Gastroesophageal sphincter (tissue), 4 donors: ENCODE measurements around the gene P2RX7. TPM values are rescaled to one million over a fixed set of nuclear protein-coding genes. Genes with fewer than 3 reads are reported as not detected.

Experiments
- ATAC-seq: fragments of 150-250 bp; one replicate; pipeline ENCODE4 v1.9.1; 2016; ENCODE audit warnings: mild to moderate bottlenecking, moderate library complexity
- H3K27ac ChIP-seq, 4 donors: fragments of 200-600 bp; sonication (generic) in 3 of 4; 1 replicate in 3 of 4; 2 replicates in 1 of 4; pipeline ENCODE4 v1.5.1; 2016 to 2019
- H3K27me3 ChIP-seq: fragments of 200-600 bp; sonication (generic); one replicate; pipeline ENCODE4 v1.5.1; 2019
- H3K36me3 ChIP-seq, 2 donors: fragments of 200-600 bp; sonication (generic); one replicate each; pipeline ENCODE4 v1.5.1; 2019; ENCODE audit warnings: control low read depth in 1 of 2
- H3K4me1 ChIP-seq, 3 donors: fragments of 200-600 bp; sonication (generic); 1 replicate in 2 of 3; 2 replicates in 1 of 3; pipeline ENCODE4 v1.5.1; 2016 to 2019; ENCODE audit warnings: control low read depth in 2 of 3
- H3K4me3 ChIP-seq, 2 donors: fragments of 200-600 bp; sonication (generic); one replicate each; pipeline ENCODE4 v1.5.1; 2019; ENCODE audit warnings: mild to moderate bottlenecking in 1 of 2, moderate library complexity in 1 of 2
- H3K9me3 ChIP-seq, 3 donors: fragments of 200-600 bp; sonication (generic); one replicate each; pipeline ENCODE4 v1.5.1; 2017 to 2019; ENCODE audit warnings: control low read depth in 2 of 3
- EP300 ChIP-seq: sonication (generic); formaldehyde crosslinking; IDR thresholded peaks from one replicate; pipeline ENCODE4 v1.6.1; 2017; ENCODE audit warnings: antibody characterized with exemption, mild to moderate bottlenecking
- POLR2A ChIP-seq, 2 donors: fragments of 450-650 bp; IDR thresholded peaks; one replicate each; pipeline ENCODE4 v1.6.1; 2017; ENCODE audit warnings: antibody characterized with exemption in 2 of 2, mild to moderate bottlenecking in 2 of 2, moderate library complexity in 1 of 2
- POLR2AphosphoS5 ChIP-seq: sonication (generic); formaldehyde crosslinking; IDR thresholded peaks from one replicate; pipeline ENCODE4 v1.6.1; 2017; ENCODE audit warnings: antibody characterized with exemption
- WGBS, 2 donors: methylation state at CpG; one replicate each; pipeline ENCODE4 v1.1.5; 2018; ENCODE audit warnings: low coverage in 1 of 2; 5-methylcytosine and 5-hydroxymethylcytosine counted together
- total RNA-seq, 4 donors: library from RNA; depleted of rRNA; stranded (reverse); fragments of >200 nt; gene quantifications; one replicate each; pipeline ENCODE4 v1.1.0, GENCODE V29; 2016
- TF ChIP-seq, protein P1 (sequence below), 4 experiments: fragments of 200-600 bp in 2 of 4; fragments of 450-650 bp in 2 of 4; sonication (generic) in 1 of 4; IDR thresholded peaks; one replicate each; pipeline ENCODE4 v1.5.1; 2017 to 2019; ENCODE audit warnings: antibody characterized with exemption in 4 of 4, mild to moderate bottlenecking in 2 of 4, moderate library complexity in 2 of 4

P2RX7 gene
- total RNA-seq, 4 donors from 2014 or later = 2.0 to 3.3 (median 3.0) TPM

DNA sequence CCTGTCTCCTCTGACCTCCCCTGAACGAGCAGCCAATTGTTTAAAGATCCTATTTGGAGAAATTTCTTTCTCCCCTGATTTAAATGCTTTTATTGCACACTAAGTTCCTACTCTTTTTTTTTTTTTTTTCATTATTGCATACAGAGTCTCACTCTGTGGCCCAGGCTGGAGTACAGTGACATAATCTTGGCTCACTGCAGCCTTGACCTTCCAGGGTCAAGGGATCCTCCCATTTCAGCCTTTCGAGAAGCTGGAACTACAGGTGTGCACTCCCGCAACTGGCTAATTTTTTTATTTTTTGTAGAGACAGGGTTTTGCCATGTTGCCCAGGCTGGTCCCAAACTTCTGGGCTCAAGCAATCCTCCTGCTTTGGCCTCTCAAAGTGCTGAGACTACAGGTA lies 5.2 kb upstream of the P2RX7 start:
- 40 to 61% methylated on average over 1 to 3 of the region's 3 CpGs for WGBS, 2 donors
- ATAC-seq = no peak

DNA sequence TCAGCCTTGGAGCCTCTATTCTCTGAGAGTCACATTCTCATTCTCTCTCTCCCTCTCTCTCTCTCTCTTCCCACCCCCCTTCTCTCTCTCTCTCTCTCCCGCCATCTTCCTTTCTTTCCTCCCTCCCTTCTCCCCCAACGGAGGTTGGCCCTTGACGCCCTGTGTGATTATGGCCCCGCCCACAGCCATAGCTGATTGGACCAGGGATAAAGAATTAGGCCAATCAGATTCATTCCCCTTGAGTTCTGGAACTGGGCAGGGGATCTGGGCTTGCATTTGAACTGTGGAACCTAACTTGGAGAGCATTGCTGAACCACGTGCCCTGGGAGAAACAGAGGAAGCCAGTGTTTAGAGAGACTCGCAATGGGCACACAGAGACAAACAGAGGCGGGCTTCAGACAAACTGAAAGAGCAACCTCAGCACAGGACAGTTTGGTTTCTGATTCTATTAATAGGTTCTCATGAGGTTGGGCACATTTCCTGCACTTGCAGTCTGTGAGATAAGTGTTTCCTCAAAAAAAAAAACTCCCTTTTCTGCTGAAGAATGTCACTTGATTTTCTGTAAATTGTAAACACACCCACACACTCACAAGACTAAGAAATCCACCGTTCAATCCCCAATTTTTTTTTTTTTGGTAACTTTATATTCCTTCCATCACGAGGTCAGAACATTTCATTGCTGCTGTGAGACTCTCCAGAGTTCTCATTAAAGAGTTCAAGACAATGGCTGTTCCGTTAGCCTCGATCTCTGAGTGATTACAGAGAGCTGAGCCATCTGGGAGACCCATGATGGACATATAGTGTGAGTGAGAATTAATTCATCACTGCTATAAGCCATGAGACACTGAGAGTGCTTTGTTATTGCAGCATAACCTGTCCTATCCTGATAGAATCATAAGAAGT lies 3.5 kb upstream of the P2RX7 start:
- H3K9me3 ChIP-seq = no peaks in the 10 kb centered on the region
- peaks cover 0 to 41% (median 13%) of the 10 kb centered on the region in 3 donors for H3K4me1 ChIP-seq
- no peaks in the 10 kb centered on the region for H3K27me3 ChIP-seq
- H3K36me3 ChIP-seq = no peaks in the 10 kb centered on the region
- peak overlapping the region in 1 of 2 donors; percentile 20 for H3K4me3 ChIP-seq
- peak; percentile 75 for ATAC-seq
- H3K27ac ChIP-seq = peak overlapping the region in 3 of 4 donors; percentile 47 to 57 (median 48)
- TF ChIP-seq EP300 (no peak), POLR2AphosphoS5 (no peak), POLR2A (IDR thresholded peaks at IDR 0.05) (no peak)
- TF ChIP-seq, protein P1, sequence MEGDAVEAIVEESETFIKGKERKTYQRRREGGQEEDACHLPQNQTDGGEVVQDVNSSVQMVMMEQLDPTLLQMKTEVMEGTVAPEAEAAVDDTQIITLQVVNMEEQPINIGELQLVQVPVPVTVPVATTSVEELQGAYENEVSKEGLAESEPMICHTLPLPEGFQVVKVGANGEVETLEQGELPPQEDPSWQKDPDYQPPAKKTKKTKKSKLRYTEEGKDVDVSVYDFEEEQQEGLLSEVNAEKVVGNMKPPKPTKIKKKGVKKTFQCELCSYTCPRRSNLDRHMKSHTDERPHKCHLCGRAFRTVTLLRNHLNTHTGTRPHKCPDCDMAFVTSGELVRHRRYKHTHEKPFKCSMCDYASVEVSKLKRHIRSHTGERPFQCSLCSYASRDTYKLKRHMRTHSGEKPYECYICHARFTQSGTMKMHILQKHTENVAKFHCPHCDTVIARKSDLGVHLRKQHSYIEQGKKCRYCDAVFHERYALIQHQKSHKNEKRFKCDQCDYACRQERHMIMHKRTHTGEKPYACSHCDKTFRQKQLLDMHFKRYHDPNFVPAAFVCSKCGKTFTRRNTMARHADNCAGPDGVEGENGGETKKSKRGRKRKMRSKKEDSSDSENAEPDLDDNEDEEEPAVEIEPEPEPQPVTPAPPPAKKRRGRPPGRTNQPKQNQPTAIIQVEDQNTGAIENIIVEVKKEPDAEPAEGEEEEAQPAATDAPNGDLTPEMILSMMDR (IDR thresholded peaks at IDR 0.05) = no peak
- WGBS, 2 donors = 5 to 36% methylated on average over 8 to 9 of the region's 11 CpGs

More for the DNA sequence above, 5.2 kb upstream of the P2RX7 start:
- Histone ChIP-seq H3K36me3 (no peaks in the 10 kb centered on the region), H3K9me3 (no peaks in the 10 kb centered on the region), H3K4me3 (no peak overlapping the region), H3K27me3 (no peaks in the 10 kb centered on the region), H3K4me1 (peaks cover 0 to 26% (median 1%) of the 10 kb centered on the region in 3 donors), H3K27ac (no peak overlapping the region)
- TF ChIP-seq POLR2A (IDR thresholded peaks at IDR 0.05) = no peak
- TF ChIP-seq, protein P1 (IDR thresholded peaks at IDR 0.05) = no peak
- TF ChIP-seq EP300 = no peak
- no peak for TF ChIP-seq POLR2AphosphoS5

DNA sequence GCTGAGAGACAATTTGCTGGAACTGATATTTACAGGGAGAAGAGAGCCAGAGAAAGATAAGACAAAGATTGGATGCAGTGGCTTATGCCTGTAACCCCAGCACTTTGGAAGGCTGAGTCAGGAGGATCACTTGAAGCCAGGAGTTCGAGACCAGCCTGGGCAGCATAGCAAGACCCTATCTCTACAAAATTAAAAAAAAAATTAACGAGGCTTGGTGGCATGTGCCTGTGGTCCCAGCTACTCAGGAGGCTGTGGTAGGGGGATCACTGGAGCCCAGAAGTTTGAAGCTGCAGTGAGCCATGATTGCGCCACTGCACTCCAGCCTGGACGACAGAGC lies 2.9 kb upstream of the P2RX7 start:
- TF ChIP-seq POLR2A (IDR thresholded peaks at IDR 0.05) = no peak
- TF ChIP-seq, protein P1 (IDR thresholded peaks at IDR 0.05) = no peak
- TF ChIP-seq POLR2AphosphoS5 = no peak
- no peak for TF ChIP-seq EP300
- 90 to 100% methylated on average over 3 to 4 of the region's 4 CpGs for WGBS, 2 donors
- no peak for ATAC-seq
- Histone ChIP-seq H3K9me3 (no peaks in the 10 kb centered on the region), H3K4me3 (no peak overlapping the region), H3K36me3 (no peaks in the 10 kb centered on the region), H3K27ac (peak overlapping the region in 3 of 4 donors; percentile 2 to 48 (median 31)), H3K4me1 (peaks cover 0 to 48% (median 13%) of the 10 kb centered on the region in 3 donors), H3K27me3 (no peaks in the 10 kb centered on the region)

DNA sequence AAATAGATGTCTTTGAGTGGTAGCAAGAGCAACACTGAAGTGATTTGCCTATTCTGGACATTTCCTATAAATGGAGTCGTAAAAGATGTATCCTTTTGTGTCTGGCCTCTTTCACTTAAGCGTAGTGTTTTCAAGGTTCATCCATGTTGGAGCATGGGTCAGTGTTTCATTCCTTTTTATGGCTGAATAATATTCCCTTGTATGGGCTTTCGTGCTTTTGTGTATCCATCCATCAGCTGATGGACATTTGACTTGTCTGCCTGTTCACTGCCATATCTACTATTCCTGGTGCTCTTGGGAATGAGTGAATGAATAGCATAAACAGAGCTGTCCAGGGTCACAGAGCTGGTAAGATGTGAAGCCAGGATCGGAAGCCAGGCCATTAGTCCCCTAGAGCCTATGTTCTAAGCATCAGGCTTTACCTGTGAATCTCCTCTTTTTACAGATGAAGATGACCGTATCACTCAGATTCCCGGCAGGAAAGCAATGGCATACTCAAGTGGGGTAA lies 1.8 kb upstream of the P2RX7 start:
- H3K27ac ChIP-seq = no peak overlapping the region
- no peak overlapping the region for H3K4me3 ChIP-seq
- H3K4me1 ChIP-seq = peaks cover 0 to 48% (median 13%) of the 10 kb centered on the region in 3 donors
- 68 to 100% methylated on average over 2 to 6 of the region's 6 CpGs for WGBS, 2 donors
- ATAC-seq = no peak
- H3K27me3 ChIP-seq = no peaks in the 10 kb centered on the region
- TF ChIP-seq, protein P1 (IDR thresholded peaks at IDR 0.05) = no peak
- TF ChIP-seq POLR2AphosphoS5 (no peak), POLR2A (IDR thresholded peaks at IDR 0.05) (no peak), EP300 (no peak)
- no peaks in the 10 kb centered on the region for H3K36me3 ChIP-seq
- H3K9me3 ChIP-seq = no peaks in the 10 kb centered on the region
